Activated T-cell treated with anti-CD3 and anti-CD28 coated beads, Interleukin-2, amount 50 U/mL, for 72 hours (primary cell): ENCODE results near the gene AMBRA1. TPM values are rescaled to one million over a fixed set of nuclear protein-coding genes. Genes with fewer than 3 reads are reported as not detected.
"Not testable (repeated sequence)": the region's sequence is repeated elsewhere in the genome, so short reads cannot be mapped to it uniquely, and the experiment has no call there.

Experiments used
- ATAC-seq, 2 donors: fragments of 150-1000 bp; cut with Tn5 transposase; replicated peaks in 1 of 2; 2 replicates each; pipeline ENCODE4 v1.10.0; 2021; ENCODE audit warnings: moderate library complexity in 2 of 2, mild to moderate bottlenecking in 1 of 2
- DNase-seq, 2 donors: peaks; one replicate each; pipeline ENCODE4 v3.0.0; 2021 to 2022; ENCODE audit warnings: mixed read lengths in 1 of 2
- H3K27ac Mint-ChIP-seq: one replicate; pipeline ENCODE4 v1.8.0; 2022; ENCODE audit warnings: mild to moderate bottlenecking, moderate library complexity, mixed read lengths
- H3K27me3 Mint-ChIP-seq: one replicate; pipeline ENCODE4 v1.8.0; 2022; ENCODE audit warnings: low read depth, mixed read lengths
- H3K36me3 Mint-ChIP-seq, 2 donors: one replicate each; pipeline ENCODE4 v1.8.0; 2022; ENCODE audit warnings: mixed read lengths in 2 of 2, mild to moderate bottlenecking in 1 of 2; ENCODE audit not compliant: insufficient read depth in 2 of 2
- H3K4me1 Mint-ChIP-seq: one replicate; pipeline ENCODE4 v1.8.0; 2022; ENCODE audit warnings: low read depth, mixed read lengths
- H3K4me3 Mint-ChIP-seq, 2 donors: one replicate each; pipeline ENCODE4 v1.8.0; 2022; ENCODE audit warnings: mild to moderate bottlenecking in 2 of 2, mixed read lengths in 2 of 2, moderate library complexity in 2 of 2
- H3K9me3 Mint-ChIP-seq, 2 donors: one replicate each; pipeline ENCODE4 v1.8.0; 2022; ENCODE audit warnings: mixed read lengths in 2 of 2
- total RNA-seq, 2 donors: library from RNA; stranded (reverse); gene quantifications; one replicate each; pipeline ENCODE4 v1.2.3, GENCODE V29; 2022

Gene AMBRA1
- total RNA-seq, 2 donors from 2014 or later = 32.2 to 35.2 TPM

GRCh38 chr11:46603704-46604308 lies 10.0 kb upstream of the AMBRA1 start:
- Mint-ChIP-seq H3K4me1 (peaks cover 6% of the 10 kb centered on the region), H3K27ac (no peak overlapping the region), H3K36me3 (no peaks in the 10 kb centered on the region), H3K9me3 (no peaks in the 10 kb centered on the region), H3K4me3 (no peak overlapping the region), H3K27me3 (no peaks in the 10 kb centered on the region)
- DNase-seq (no peak), ATAC-seq (no peak)

- H3K27me3 Mint-ChIP-seq = no peaks in the 10 kb centered on the region
- DNase-seq (no peak), ATAC-seq (no peak)
- H3K9me3 Mint-ChIP-seq = no peaks in the 10 kb centered on the region
- H3K36me3 Mint-ChIP-seq = no peaks in the 10 kb centered on the region
- peaks cover 16% of the 10 kb centered on the region for H3K4me1 Mint-ChIP-seq
- no peak overlapping the region for H3K4me3 Mint-ChIP-seq
- H3K27ac Mint-ChIP-seq = no peak overlapping the region
These were observed 7.3 kb upstream of the AMBRA1 start for GRCh38 chr11:46601129-46601528.

GRCh38 chr11:46600194-46600960 lies 6.6 kb upstream of the AMBRA1 start:
- no peaks in the 10 kb centered on the region for H3K36me3 Mint-ChIP-seq
- no peaks in the 10 kb centered on the region for H3K9me3 Mint-ChIP-seq
- no peaks in the 10 kb centered on the region for H3K27me3 Mint-ChIP-seq

GRCh38 chr11:46599340-46600193 lies 5.7 kb upstream of the AMBRA1 start:
- Mint-ChIP-seq H3K36me3 (no peaks in the 10 kb centered on the region), H3K4me3 (no peak overlapping the region), H3K27me3 (no peaks in the 10 kb centered on the region), H3K27ac (no peak overlapping the region), H3K4me1 (peaks cover 16% of the 10 kb centered on the region), H3K9me3 (no peaks in the 10 kb centered on the region)
- no peak for DNase-seq
- ATAC-seq = no peak

More at GRCh38 chr11:46600194-46600960, 6.6 kb upstream of the AMBRA1 start:
- peaks cover 16% of the 10 kb centered on the region for H3K4me1 Mint-ChIP-seq
- no peak for ATAC-seq
- no peak overlapping the region for H3K27ac Mint-ChIP-seq
- DNase-seq = no peak
- H3K4me3 Mint-ChIP-seq = no peak overlapping the region

GRCh38 chr11:46597609-46598219 lies 3.9 kb upstream of the AMBRA1 start:
- ATAC-seq (peak in 1 of 2 donors; percentile 51), DNase-seq (no peak)
- Mint-ChIP-seq H3K4me3 (peak overlapping the region in 1 of 2 donors; percentile 48), H3K9me3 (no peaks in the 10 kb centered on the region), H3K27me3 (no peaks in the 10 kb centered on the region), H3K4me1 (peaks cover 22% of the 10 kb centered on the region), H3K27ac (peak overlapping the region; percentile 59), H3K36me3 (peaks cover 0 to 3% of the 10 kb centered on the region in 2 donors)

- peaks cover 0 to 3% of the 10 kb centered on the region in 2 donors for H3K36me3 Mint-ChIP-seq
- no peak overlapping the region for H3K27ac Mint-ChIP-seq
- H3K27me3 Mint-ChIP-seq = no peaks in the 10 kb centered on the region
These were observed 3.3 kb upstream of the AMBRA1 start for GRCh38 chr11:46597155-46597554.

GRCh38 chr11:46594785-46595184 lies 962 bp upstream of the AMBRA1 start:
- peaks cover 2 to 3% of the 10 kb centered on the region in 2 donors for H3K36me3 Mint-ChIP-seq
- H3K4me1 Mint-ChIP-seq = peaks cover 46% of the 10 kb centered on the region
- peak overlapping the region; percentile 97 for H3K27ac Mint-ChIP-seq
- no peaks in the 10 kb centered on the region for H3K27me3 Mint-ChIP-seq
- H3K4me3 Mint-ChIP-seq = peak overlapping the region in 1 of 2 donors; percentile 97
- ATAC-seq (no peak), DNase-seq (no peak)
- H3K9me3 Mint-ChIP-seq = no peaks in the 10 kb centered on the region

More at GRCh38 chr11:46597155-46597554, 3.3 kb upstream of the AMBRA1 start:
- Mint-ChIP-seq H3K9me3 (no peaks in the 10 kb centered on the region), H3K4me1 (peaks cover 28% of the 10 kb centered on the region), H3K4me3 (peak overlapping the region in 1 of 2 donors; percentile 38)
- DNase-seq (no peak), ATAC-seq (no peak)

GRCh38 chr11:46594374-46594700 lies 514 bp upstream of the AMBRA1 start:
- H3K27ac Mint-ChIP-seq = peak overlapping the region; percentile 97
- ATAC-seq (no peak), DNase-seq (no peak)
- H3K27me3 Mint-ChIP-seq = no peaks in the 10 kb centered on the region
- peak overlapping the region; percentile 86 to 97 for H3K4me3 Mint-ChIP-seq
- peaks cover 2 to 3% of the 10 kb centered on the region in 2 donors for H3K36me3 Mint-ChIP-seq
- H3K9me3 Mint-ChIP-seq = no peaks in the 10 kb centered on the region
- H3K4me1 Mint-ChIP-seq = peaks cover 49% of the 10 kb centered on the region

- Mint-ChIP-seq H3K4me1 (peaks cover 47% of the 10 kb centered on the region), H3K36me3 (peaks cover 3 to 7% of the 10 kb centered on the region in 2 donors), H3K27ac (peak overlapping the region; percentile 44), H3K4me3 (peak overlapping the region; percentile 36 to 65), H3K27me3 (no peaks in the 10 kb centered on the region), H3K9me3 (no peaks in the 10 kb centered on the region)
- no peak for DNase-seq
- no peak for ATAC-seq
These were observed 2.9 kb downstream of the AMBRA1 start for GRCh38 chr11:46590740-46591605.

- no peak overlapping the region for H3K4me3 Mint-ChIP-seq
- ATAC-seq (no peak), DNase-seq (no peak)
- H3K27me3 Mint-ChIP-seq = no peaks in the 10 kb centered on the region
- H3K36me3 Mint-ChIP-seq = peaks cover 2 to 7% of the 10 kb centered on the region in 2 donors
- no peak overlapping the region for H3K27ac Mint-ChIP-seq
- H3K9me3 Mint-ChIP-seq = no peaks in the 10 kb centered on the region
- H3K4me1 Mint-ChIP-seq = peaks cover 41% of the 10 kb centered on the region
These were observed 4.9 kb downstream of the AMBRA1 start for GRCh38 chr11:46588915-46589314.

- H3K27me3 Mint-ChIP-seq = no peaks in the 10 kb centered on the region
- H3K27ac Mint-ChIP-seq = no peak overlapping the region
- peaks cover 39% of the 10 kb centered on the region for H3K4me1 Mint-ChIP-seq
- peaks cover 0 to 7% of the 10 kb centered on the region in 2 donors for H3K36me3 Mint-ChIP-seq
- no peaks in the 10 kb centered on the region for H3K9me3 Mint-ChIP-seq
- H3K4me3 Mint-ChIP-seq = no peak overlapping the region
- no peak for DNase-seq
- ATAC-seq = no peak
These were observed 5.7 kb downstream of the AMBRA1 start for GRCh38 chr11:46588131-46588530.

GRCh38 chr11:46583513-46583912 lies 10.3 kb downstream of the AMBRA1 start:
- DNase-seq, H3K9me3 Mint-ChIP-seq, H3K27me3 Mint-ChIP-seq, H3K4me3 Mint-ChIP-seq, H3K27ac Mint-ChIP-seq, H3K36me3 Mint-ChIP-seq, ATAC-seq: not testable (repeated sequence)
- H3K4me1 Mint-ChIP-seq = peaks cover 15% of the 10 kb centered on the region
